ENCODE data around the gene RTTN.
"Not testable (repeated sequence)": the region's sequence is repeated elsewhere in the genome, so short reads cannot be mapped to it uniquely, and the experiment has no call there.

GRCh38 chr18:70236921-70237320, 31.4 kb upstream of the RTTN start:
- TF ChIP-seq, protein P1, sequence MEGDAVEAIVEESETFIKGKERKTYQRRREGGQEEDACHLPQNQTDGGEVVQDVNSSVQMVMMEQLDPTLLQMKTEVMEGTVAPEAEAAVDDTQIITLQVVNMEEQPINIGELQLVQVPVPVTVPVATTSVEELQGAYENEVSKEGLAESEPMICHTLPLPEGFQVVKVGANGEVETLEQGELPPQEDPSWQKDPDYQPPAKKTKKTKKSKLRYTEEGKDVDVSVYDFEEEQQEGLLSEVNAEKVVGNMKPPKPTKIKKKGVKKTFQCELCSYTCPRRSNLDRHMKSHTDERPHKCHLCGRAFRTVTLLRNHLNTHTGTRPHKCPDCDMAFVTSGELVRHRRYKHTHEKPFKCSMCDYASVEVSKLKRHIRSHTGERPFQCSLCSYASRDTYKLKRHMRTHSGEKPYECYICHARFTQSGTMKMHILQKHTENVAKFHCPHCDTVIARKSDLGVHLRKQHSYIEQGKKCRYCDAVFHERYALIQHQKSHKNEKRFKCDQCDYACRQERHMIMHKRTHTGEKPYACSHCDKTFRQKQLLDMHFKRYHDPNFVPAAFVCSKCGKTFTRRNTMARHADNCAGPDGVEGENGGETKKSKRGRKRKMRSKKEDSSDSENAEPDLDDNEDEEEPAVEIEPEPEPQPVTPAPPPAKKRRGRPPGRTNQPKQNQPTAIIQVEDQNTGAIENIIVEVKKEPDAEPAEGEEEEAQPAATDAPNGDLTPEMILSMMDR (IDR thresholded peaks at IDR 0.05; ENCODE audit: insufficient read depth, low read length, poor library complexity, severe bottlenecking), result not testable (repeated sequence)
- not testable (repeated sequence) for TF ChIP-seq EZH2phosphoT487 (conservative IDR thresholded peaks at IDR 0.05; ENCODE audit: low read length)

Data from SU-DHL-6 (cell line).